ENCODE results near the gene MYT1.

GRCh38 chr20:64177787-64178186 is 13.5 kb downstream of the MYT1 start:
- TF ChIP-seq CTCF (IDR thresholded peaks at IDR 0.05) (no peak), POLR2A (IDR thresholded peaks at IDR 0.05) (no peak)
